Brain microvascular endothelial cell (primary cell): ENCODE measurements around the gene METRNL.

Experiments
- DNase-seq: peaks from one replicate; pipeline ENCODE4 v3.0.0-alpha.2; 2020
- H3K27ac ChIP-seq: fragments of 250-450 bp; sonication (Bioruptor Pico); 2 replicates; pipeline ENCODE4 v1.5.1; 2020; ENCODE audit warnings: mild to moderate bottlenecking, moderate library complexity
- H3K27me3 ChIP-seq: fragments of 250-450 bp; sonication (Bioruptor Pico); replicated peaks from 2 replicates; pipeline ENCODE4 v1.5.1; 2020; ENCODE audit warnings: mild to moderate bottlenecking
- H3K36me3 ChIP-seq: fragments of 250-450 bp; sonication (Bioruptor Pico); replicated peaks from 2 replicates; pipeline ENCODE4 v1.5.1; 2020; ENCODE audit warnings: mild to moderate bottlenecking
- H3K4me3 ChIP-seq: 2 replicates; pipeline ENCODE4 v1.5.1; 2011; ENCODE audit warnings: low read depth, mild to moderate bottlenecking, control low read depth, low read length, moderate library complexity
- in situ Hi-C: cut with HindIII; loops from 2 replicates; pipeline ENCODE4 v1.10.0; 2017; ENCODE audit warnings: low sequenced_read_pairs, low pct_ligation_motif_present
- TF ChIP-seq, protein P1 (sequence below): IDR thresholded peaks from 2 replicates; pipeline ENCODE4 v1.5.1; 2011; ENCODE audit warnings: low read depth, mild to moderate bottlenecking, moderate library complexity, low read length, control low read depth, inconsistent platforms; ENCODE audit errors: missing control alignments

Gene METRNL

DNA sequence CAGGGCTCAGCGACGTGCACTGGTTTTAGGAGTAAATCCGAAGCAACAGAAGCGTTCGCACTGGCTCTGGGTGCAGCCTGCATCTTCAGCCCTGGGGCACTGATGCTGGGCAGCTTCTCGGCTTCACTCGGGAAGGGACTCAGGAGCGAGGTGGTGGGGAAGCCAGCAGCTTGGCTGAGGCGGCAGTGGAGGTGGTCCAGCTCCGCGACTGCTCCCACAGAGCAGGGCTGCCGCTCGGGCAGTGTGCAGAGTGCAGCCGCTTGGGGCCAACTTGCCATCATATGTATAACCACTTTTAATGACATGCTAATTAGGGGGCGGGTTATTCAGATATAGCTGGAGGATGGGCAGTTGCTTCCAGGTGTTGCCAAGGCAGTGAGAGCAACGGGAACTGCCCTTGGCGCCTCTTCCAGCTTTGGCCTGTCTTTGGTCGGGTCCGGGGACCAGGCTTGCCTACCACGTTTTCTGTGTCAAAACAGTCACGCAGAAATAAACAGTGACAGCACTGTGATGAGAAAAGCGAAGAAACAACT lies 26.7 kb downstream of the METRNL start:
- Histone ChIP-seq H3K27me3 (no peaks in the 10 kb centered on the region), H3K4me3 (no peak overlapping the region), H3K36me3 (no peaks in the 10 kb centered on the region), H3K27ac (no peak overlapping the region)
- no peak for DNase-seq
- in situ Hi-C loops: no loop called here
- TF ChIP-seq, protein P1, sequence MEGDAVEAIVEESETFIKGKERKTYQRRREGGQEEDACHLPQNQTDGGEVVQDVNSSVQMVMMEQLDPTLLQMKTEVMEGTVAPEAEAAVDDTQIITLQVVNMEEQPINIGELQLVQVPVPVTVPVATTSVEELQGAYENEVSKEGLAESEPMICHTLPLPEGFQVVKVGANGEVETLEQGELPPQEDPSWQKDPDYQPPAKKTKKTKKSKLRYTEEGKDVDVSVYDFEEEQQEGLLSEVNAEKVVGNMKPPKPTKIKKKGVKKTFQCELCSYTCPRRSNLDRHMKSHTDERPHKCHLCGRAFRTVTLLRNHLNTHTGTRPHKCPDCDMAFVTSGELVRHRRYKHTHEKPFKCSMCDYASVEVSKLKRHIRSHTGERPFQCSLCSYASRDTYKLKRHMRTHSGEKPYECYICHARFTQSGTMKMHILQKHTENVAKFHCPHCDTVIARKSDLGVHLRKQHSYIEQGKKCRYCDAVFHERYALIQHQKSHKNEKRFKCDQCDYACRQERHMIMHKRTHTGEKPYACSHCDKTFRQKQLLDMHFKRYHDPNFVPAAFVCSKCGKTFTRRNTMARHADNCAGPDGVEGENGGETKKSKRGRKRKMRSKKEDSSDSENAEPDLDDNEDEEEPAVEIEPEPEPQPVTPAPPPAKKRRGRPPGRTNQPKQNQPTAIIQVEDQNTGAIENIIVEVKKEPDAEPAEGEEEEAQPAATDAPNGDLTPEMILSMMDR: no peak

DNA sequence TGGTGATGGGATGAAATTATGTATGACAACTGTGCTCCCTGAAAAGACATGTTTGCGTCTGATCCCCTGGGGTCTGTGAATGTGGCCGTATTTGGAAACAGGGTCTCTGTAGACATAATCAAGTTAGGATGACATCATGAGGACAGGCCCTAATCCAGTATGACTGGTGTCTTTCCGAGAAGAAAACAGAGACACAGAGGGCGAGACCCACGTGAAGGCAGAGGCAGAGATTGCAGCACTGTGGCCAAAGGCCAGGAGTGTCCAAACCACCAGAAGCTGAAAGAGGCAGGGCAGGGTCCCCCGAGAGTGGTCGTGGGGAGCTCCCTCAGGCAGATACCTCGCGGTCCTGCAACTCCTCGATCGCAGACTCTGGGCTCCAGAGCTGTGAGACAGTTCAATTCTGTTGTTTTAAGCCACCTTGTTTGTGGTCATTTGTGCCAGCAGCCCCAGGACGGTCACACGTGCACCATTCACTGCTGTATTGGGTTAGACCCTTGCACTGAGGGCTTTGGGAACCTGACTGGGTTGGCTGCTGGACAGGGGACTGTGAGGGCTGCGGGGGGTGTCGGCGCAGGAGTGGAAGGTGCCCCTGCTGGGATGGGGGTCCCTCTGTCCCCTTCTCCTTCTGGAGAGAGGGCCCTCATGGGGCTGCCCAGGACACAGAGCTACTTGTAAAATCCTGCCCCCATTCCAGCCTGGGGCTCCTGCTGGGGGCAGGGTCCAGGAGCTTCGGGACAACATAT lies 27.7 kb downstream of the METRNL start:
- H3K27ac ChIP-seq: no peak overlapping the region
- no peaks in the 10 kb centered on the region for H3K27me3 ChIP-seq
- no peak overlapping the region for H3K4me3 ChIP-seq
- in situ Hi-C loops: no loop called here
- TF ChIP-seq, protein P1: no peak
- no peaks in the 10 kb centered on the region for H3K36me3 ChIP-seq
- no peak for DNase-seq

DNA sequence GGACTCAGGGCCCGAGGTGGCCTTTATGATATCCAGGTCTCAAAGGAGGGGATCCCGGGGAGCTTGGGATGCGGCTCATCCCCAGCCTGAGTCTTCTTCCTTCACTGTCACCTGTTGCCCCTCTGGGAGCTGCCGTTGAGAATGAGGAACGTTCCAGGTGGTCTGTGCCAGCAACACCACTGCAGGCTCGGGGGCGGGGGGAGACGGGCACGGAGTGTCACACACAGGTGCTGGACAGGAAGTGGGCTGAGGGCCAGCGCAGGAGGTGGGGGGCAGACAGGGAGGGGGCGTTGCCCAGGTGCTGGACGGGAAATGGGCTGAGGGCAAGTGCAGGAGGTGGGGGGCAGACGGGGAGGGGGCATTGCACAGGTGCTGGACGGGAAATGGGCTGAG lies 28.2 kb downstream of the METRNL start:
- no peaks in the 10 kb centered on the region for H3K27me3 ChIP-seq
- DNase-seq: no peak
- no peak overlapping the region for H3K27ac ChIP-seq

DNA sequence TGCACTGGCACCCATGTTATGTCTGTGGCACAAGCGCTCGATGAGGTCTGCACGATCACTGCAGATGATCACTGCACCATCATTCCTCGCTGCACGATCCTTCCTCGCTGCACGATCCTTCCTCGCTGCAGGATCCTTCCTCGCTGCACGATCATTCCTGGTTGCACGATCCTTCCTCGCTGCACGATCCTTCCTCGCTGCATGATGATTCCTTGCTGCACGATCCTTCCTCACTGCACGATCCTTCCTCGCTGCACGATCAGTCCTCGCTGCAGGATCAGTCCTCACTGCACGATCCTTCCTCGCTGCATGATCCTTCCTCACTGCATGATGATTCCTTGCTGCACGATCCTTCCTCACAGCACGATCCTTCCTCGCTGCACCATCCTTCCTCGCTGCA lies 29.3 kb downstream of the METRNL start:
- Histone ChIP-seq H3K27ac (no peak overlapping the region), H3K4me3 (no peak overlapping the region), H3K27me3 (no peaks in the 10 kb centered on the region), H3K36me3 (no peaks in the 10 kb centered on the region)
- in situ Hi-C loops: no loop called here
- TF ChIP-seq, protein P1: no peak
- no peak for DNase-seq

More for the DNA sequence above, 28.2 kb downstream of the METRNL start:
- H3K36me3 ChIP-seq: no peaks in the 10 kb centered on the region
- TF ChIP-seq, protein P1: no peak
- in situ Hi-C loops: no loop called here
- no peak overlapping the region for H3K4me3 ChIP-seq

DNA sequence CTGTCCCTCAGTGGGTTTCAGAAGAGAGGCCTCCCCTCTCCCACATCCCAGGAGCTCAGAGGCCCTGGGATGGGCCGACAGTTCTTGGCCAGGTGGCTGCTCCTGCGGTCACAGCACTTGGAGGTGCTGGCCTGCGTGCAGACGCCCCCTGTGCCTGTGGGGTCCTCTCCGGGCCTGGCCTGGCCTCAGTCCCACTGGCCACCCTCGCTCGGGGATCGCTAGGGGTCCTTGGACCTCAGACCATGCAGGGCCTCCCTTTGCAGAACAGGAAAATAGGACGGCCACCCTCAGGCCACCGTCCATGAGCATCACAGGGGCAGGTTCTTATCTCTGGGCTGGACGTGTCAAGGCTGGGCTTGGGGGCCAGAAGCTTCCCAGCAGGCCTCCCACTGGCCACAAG lies 30.0 kb downstream of the METRNL start:
- no peak for DNase-seq
- no peaks in the 10 kb centered on the region for H3K36me3 ChIP-seq
- no peak overlapping the region for H3K4me3 ChIP-seq
- in situ Hi-C loops: no loop called here
- no peaks in the 10 kb centered on the region for H3K27me3 ChIP-seq
- TF ChIP-seq, protein P1: no peak
- H3K27ac ChIP-seq: no peak overlapping the region
